Activated naive CD8-positive, alpha-beta T cell treated with anti-CD3 and anti-CD28 coated beads, Interleukin-2, amount 10 ng/mL, durations not matched to agents 7 days and 5 days (primary cell): ENCODE measurements around the gene TMEM106C. TPM values are rescaled to one million over a fixed set of nuclear protein-coding genes. Genes with fewer than 3 reads are reported as not detected.
A peak's percentile ranks its signal among the peaks of the same experiment; 100 is the strongest.

Experiments
- ATAC-seq: fragments of 150-1000 bp; cut with Tn5 transposase; one replicate; pipeline ENCODE4 v1.10.0; 2021; ENCODE audit warnings: low read depth, moderate library complexity
- POLR2A ChIA-PET: fragments of 350-600 bp; sonication (Branson Sonifier 250); formaldehyde crosslinking; loops from one replicate; lab custom pipeline; 2021; ENCODE audit warnings: antibody characterized with exemption; lab: Charles Lee
- DNase-seq: peaks from one replicate; pipeline ENCODE4 v3.0.0; 2021
- H3K27ac Mint-ChIP-seq: one replicate; pipeline ENCODE4 v1.8.0; 2022; ENCODE audit warnings: mild to moderate bottlenecking, mixed read lengths
- H3K27me3 Mint-ChIP-seq: one replicate; pipeline ENCODE4 v1.8.0; 2022; ENCODE audit warnings: mild to moderate bottlenecking, moderate library complexity, mixed read lengths
- H3K36me3 Mint-ChIP-seq: one replicate; pipeline ENCODE4 v1.8.0; 2021; ENCODE audit warnings: mild to moderate bottlenecking, mixed read lengths
- H3K4me1 Mint-ChIP-seq: one replicate; pipeline ENCODE4 v1.8.0; 2021; ENCODE audit warnings: mixed read lengths
- H3K4me3 Mint-ChIP-seq: one replicate; pipeline ENCODE4 v1.8.0; 2022; ENCODE audit warnings: mild to moderate bottlenecking, moderate library complexity, mixed read lengths
- H3K9me3 Mint-ChIP-seq: one replicate; pipeline ENCODE4 v1.8.0; 2021; ENCODE audit warnings: mixed read lengths
- total RNA-seq, 2 experiments: library from RNA; stranded (reverse); gene quantifications; one replicate each; pipeline ENCODE4 v1.2.3, GENCODE V29; 2021

TMEM106C gene
- total RNA-seq, 2 experiments from 2014 or later = 111 to 115 TPM

DNA sequence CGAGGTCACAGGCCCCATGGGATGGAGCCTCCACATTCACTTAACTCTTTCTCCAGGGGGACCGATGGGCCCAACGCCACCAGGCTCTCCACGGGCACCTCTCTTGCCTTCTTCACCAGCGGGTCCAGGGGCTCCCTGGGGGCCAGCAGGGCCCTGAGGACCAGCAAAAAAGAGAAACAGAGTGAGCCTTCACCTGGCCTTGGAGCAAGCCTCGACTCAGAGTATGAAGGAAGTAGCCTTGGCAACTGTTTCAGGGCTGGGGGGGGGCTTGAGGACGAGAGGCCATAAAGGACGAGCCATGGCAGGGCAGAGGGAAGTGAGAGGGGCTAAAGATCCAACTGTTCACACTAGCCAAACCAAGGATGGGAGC, 22.9 kb downstream of the TMEM106C start:
- Mint-ChIP-seq H3K27ac (no peak overlapping the region), H3K36me3 (no peaks in the 10 kb centered on the region), H3K4me1 (peaks cover 19% of the 10 kb centered on the region), H3K9me3 (no peaks in the 10 kb centered on the region), H3K4me3 (no peak overlapping the region), H3K27me3 (peaks cover 38% of the 10 kb centered on the region)
- POLR2A ChIA-PET = no interaction called here
- ATAC-seq (no peak), DNase-seq (no peak)

DNA sequence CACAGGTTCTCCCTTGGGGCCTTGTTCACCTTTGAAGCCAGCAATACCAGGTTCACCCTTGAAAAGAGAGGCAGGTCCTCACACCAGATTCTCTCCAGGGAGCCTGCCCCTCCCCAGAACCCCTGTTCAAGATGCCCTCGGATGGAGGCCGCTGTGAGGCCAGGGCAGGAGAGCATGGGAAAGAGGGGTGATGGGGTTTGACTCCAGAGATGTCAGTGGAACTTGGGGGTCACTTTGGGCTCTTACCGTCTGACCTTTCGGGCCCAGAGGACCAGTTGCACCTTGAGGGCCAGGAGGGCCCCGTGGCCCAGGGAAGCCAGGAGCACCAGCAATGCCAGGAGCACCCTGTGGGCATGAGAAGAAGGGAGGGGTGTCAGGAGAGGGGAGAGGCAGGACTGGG, 23.4 kb downstream of the TMEM106C start:
- no peak for DNase-seq
- Mint-ChIP-seq H3K27ac (peak overlapping the region; percentile 47), H3K36me3 (no peaks in the 10 kb centered on the region), H3K27me3 (peaks cover 42% of the 10 kb centered on the region), H3K9me3 (no peaks in the 10 kb centered on the region), H3K4me1 (peaks cover 21% of the 10 kb centered on the region), H3K4me3 (no peak overlapping the region)
- POLR2A ChIA-PET = no interaction called here
- no peak for ATAC-seq

DNA sequence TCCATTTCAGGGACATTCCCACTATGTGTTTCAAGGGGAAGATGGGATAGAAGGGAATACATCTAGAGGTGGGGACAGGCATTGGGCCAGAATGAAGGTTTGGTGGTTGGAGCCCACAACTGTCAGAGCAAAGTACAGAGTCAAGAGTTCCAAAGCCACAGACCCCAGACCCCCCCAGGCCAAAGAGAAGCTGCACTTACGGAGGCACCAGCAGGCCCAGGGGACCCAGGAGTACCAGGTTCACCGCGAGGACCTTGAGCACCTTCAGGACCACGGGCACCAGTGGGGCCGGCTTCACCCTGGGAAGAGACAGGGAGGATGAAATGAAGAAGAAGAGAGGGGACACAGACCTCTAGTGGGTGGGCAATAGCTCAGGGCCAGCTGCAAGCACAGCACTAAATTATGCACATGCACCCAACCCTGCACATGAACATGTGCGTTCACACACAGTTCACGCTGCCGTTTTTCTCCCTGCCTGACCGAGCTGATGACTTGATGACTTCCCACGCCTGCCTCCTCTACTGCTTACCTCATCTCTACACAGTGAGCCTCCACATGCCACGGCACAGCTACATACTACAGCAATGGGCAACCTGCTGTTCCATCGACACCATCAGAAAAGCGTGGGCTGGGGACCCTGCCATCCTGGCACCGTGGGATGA, 24.1 kb downstream of the TMEM106C start:
- DNase-seq = no peak
- POLR2A ChIA-PET = interaction anchor here (0.8 kb wide), 1 partner anchor 16 kb away, joined by 3 read pairs; no protein-coding TSS in a partner anchor
- Mint-ChIP-seq H3K4me3 (no peak overlapping the region), H3K4me1 (peaks cover 21% of the 10 kb centered on the region), H3K27ac (no peak overlapping the region), H3K9me3 (no peaks in the 10 kb centered on the region), H3K27me3 (peaks cover 49% of the 10 kb centered on the region), H3K36me3 (no peaks in the 10 kb centered on the region)
- no peak for ATAC-seq

DNA sequence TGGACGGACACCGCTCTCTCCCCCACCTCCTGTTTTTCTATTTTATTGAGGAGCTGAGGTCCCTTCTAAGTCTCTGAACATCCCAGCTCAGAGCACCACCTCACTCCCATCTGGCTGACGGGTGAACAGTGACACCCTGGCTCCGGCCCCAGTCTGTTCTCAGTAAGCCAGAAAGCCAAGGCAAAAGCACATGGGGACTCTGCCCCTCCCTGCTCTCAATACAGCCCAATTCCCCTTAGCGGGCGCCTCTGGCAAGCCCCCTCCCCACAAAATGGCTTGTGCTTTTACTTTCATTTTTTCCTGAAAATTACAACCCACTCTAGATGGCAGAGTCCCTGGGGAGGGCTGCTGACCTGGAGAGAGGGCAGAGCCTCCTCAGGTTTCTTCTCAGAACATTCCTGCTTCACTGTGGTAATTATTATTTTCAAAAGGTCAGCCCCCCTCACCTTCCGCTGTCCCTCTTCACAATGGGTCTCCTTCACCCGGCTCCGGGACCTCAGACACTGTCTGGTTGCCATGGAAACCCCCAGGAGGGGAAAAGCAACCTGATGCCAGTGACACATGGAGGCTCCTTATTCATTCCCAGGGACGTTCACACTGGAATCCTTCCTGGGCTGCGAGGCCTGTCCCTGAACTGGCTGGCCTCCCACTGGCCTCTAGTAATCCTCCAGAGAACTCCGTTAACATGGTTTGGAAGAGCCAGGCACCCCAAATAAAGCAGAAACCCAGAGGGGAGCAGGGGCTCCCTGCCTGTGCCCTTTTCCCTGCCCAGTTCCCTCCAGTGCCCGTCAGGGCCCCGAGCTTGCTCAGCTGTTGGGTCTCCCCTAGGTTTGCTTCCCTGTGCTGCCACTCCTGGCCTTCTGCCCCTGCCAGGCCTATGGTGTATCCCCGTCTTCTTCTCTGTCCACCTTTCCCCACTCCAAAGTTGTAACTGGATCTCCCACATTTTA, 25.0 kb downstream of the TMEM106C start:
- no peaks in the 10 kb centered on the region for H3K9me3 Mint-ChIP-seq
- peaks cover 21% of the 10 kb centered on the region for H3K4me1 Mint-ChIP-seq
- H3K27me3 Mint-ChIP-seq = peaks cover 55% of the 10 kb centered on the region
- H3K27ac Mint-ChIP-seq = peak overlapping the region; percentile 20
- no peaks in the 10 kb centered on the region for H3K36me3 Mint-ChIP-seq
- POLR2A ChIA-PET = no interaction called here
- DNase-seq = no peak
- no peak overlapping the region for H3K4me3 Mint-ChIP-seq
- no peak for ATAC-seq

DNA sequence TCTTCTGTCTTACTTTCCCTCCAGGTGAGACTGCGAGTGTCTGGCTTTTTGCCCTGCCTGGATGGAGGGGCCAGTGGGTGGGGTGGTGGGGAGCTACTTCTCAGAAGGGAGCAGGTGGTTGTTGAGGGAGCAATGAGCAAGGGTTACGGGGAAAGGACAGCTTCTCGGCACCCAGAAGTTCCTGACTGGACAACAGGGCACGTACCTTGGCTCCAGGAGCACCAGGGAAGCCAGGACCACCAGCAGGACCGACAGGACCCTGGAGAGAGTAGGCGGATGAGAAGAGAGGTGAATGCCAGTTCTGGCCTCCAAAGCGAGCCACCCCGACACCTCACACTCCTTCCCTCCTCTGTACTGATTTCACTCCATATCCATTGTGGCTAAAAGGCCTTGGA, 25.6 kb downstream of the TMEM106C start:
- H3K27ac Mint-ChIP-seq = peak overlapping the region; percentile 20
- POLR2A ChIA-PET = no interaction called here
- DNase-seq (no peak), ATAC-seq (no peak)
- no peak overlapping the region for H3K4me3 Mint-ChIP-seq
- no peaks in the 10 kb centered on the region for H3K36me3 Mint-ChIP-seq
- H3K27me3 Mint-ChIP-seq = peaks cover 61% of the 10 kb centered on the region
- H3K9me3 Mint-ChIP-seq = no peaks in the 10 kb centered on the region
- H3K4me1 Mint-ChIP-seq = peaks cover 21% of the 10 kb centered on the region

- no peaks in the 10 kb centered on the region for H3K36me3 Mint-ChIP-seq
- DNase-seq = no peak
- peak overlapping the region; percentile 60 for H3K4me3 Mint-ChIP-seq
- peak overlapping the region; percentile 81 for H3K27ac Mint-ChIP-seq
- POLR2A ChIA-PET = interaction anchor here (1.5 kb wide), 1 partner anchor 10 kb away, joined by 5 read pairs; no protein-coding TSS in a partner anchor
- peaks cover 62% of the 10 kb centered on the region for H3K27me3 Mint-ChIP-seq
- no peak for ATAC-seq
- no peaks in the 10 kb centered on the region for H3K9me3 Mint-ChIP-seq
- H3K4me1 Mint-ChIP-seq = peaks cover 21% of the 10 kb centered on the region
Measured at GRCh38 chr12:47989666-47990065, 26.3 kb downstream of the TMEM106C start.

DNA sequence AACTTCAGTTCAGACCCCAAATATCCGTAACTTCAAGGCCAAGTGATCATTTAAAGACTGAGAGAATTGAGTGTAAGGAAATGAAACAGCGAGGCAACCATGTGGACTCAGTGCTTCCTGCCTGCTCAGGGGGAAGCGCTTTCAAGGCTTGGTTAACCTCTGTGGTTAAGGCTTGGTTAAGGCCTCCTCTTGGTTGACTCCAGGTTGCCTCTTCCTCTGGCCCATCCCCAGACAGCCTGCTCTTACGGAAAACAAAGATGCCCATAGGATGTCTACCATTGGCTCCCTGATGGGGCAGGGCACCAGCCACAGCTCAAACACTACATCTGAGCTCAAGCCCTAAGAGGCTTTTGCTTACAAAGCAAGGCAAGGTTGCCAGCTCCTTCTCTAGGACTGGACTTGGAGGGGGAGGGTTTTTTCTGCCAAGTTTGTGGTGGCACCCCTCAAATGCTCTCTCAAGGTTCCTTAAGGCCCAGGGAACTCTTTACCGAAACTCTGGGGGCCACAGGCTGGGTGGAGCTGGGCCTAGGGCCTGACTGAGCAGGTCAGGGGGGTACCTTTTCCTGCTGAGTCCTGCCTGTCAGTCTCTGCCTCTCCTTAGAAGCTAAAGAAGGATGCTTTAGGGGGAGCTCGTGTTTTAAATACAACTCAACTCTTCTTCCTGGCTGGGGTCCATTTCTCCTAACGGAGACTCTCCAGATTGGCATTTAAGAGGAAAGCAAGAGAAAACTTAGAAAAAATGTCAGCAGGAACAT, 27.1 kb downstream of the TMEM106C start:
- Mint-ChIP-seq H3K4me3 (peak overlapping the region; percentile 60), H3K36me3 (no peaks in the 10 kb centered on the region)

GRCh38 chr12:47991106-47992061, 28.0 kb downstream of the TMEM106C start:
- Mint-ChIP-seq H3K4me3 (peak overlapping the region; percentile 60), H3K4me1 (peaks cover 21% of the 10 kb centered on the region), H3K27ac (peak overlapping the region; percentile 81), H3K9me3 (no peaks in the 10 kb centered on the region), H3K27me3 (peaks cover 75% of the 10 kb centered on the region), H3K36me3 (no peaks in the 10 kb centered on the region)
- DNase-seq = no peak
- no peak for ATAC-seq
- POLR2A ChIA-PET = interaction anchor here (0.9 to 1.5 kb wide), 3 partner anchors 12 to 115 kb away, joined by 3 to 5 read pairs (median 3); partner anchors contain the start of gene SENP1

More for the DNA sequence above, 27.1 kb downstream of the TMEM106C start:
- POLR2A ChIA-PET = interaction anchor here (0.9 to 1.5 kb wide), 2 partner anchors 11 to 65 kb away, joined by 3 to 5 read pairs; no protein-coding TSS in a partner anchor
- H3K9me3 Mint-ChIP-seq = no peaks in the 10 kb centered on the region
- ATAC-seq (peak; percentile 91), DNase-seq (peak; percentile 66)
- H3K27ac Mint-ChIP-seq = peak overlapping the region; percentile 81
- peaks cover 71% of the 10 kb centered on the region for H3K27me3 Mint-ChIP-seq
- peaks cover 21% of the 10 kb centered on the region for H3K4me1 Mint-ChIP-seq

- no peak overlapping the region for H3K27ac Mint-ChIP-seq
- peaks cover 21% of the 10 kb centered on the region for H3K4me1 Mint-ChIP-seq
- H3K4me3 Mint-ChIP-seq = no peak overlapping the region
- POLR2A ChIA-PET = no interaction called here
- no peak for ATAC-seq
- no peaks in the 10 kb centered on the region for H3K36me3 Mint-ChIP-seq
- no peak for DNase-seq
- H3K27me3 Mint-ChIP-seq = peaks cover 75% of the 10 kb centered on the region
- H3K9me3 Mint-ChIP-seq = no peaks in the 10 kb centered on the region
Measured at GRCh38 chr12:47992776-47993175, 29.4 kb downstream of the TMEM106C start.

- Mint-ChIP-seq H3K27me3 (peaks cover 75% of the 10 kb centered on the region), H3K36me3 (no peaks in the 10 kb centered on the region), H3K4me1 (peaks cover 23% of the 10 kb centered on the region), H3K4me3 (no peak overlapping the region), H3K27ac (no peak overlapping the region), H3K9me3 (no peaks in the 10 kb centered on the region)
- ATAC-seq = no peak
- DNase-seq = no peak
- POLR2A ChIA-PET = no interaction called here
Measured at GRCh38 chr12:47993491-47993890, 30.1 kb downstream of the TMEM106C start.

DNA sequence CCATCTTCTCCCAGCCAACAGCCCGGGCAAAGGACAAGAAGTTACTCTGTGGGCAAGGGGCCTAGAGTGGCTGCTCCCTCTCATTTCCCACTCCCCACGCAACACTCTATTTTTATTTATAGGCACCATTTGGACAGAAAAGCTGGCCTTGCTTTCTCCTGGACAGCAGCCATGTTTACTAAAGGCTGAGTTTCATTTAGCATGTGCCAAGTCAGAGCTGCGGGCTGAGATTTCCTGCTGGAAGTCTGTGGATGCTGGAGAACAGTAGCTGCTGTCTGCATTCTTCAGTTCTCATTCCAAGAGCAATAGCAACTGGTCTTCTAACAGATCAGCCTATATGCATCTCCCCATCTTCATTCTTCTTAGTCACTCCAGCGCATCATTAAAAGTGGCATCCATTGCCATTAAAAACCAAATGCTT, 32.6 kb downstream of the TMEM106C start:
- no peak for DNase-seq
- Mint-ChIP-seq H3K36me3 (no peaks in the 10 kb centered on the region), H3K27me3 (peaks cover 94% of the 10 kb centered on the region), H3K4me3 (no peak overlapping the region), H3K4me1 (peaks cover 7% of the 10 kb centered on the region), H3K9me3 (no peaks in the 10 kb centered on the region), H3K27ac (no peak overlapping the region)
- no peak for ATAC-seq
- POLR2A ChIA-PET = no interaction called here

DNA sequence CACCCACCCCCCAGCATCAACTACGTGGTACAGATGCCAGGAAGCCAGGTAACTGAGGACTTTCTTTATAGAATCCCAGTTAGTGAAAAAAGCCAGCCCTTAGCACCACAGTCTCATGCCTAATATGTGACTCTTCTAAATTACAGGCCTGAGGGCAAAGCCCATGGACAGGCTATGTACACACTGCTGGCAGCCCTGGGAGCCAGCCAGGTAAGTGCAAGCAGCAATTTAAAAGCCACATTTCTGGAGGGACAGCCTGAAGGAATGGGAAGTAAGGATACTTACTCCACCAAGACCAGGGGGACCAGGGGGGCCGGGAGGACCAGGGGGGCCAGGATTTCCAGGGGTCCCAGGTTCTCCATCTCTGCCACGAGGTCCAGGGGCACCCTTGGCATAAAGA, 33.9 kb downstream of the TMEM106C start:
- Mint-ChIP-seq H3K27me3 (peaks cover 96% of the 10 kb centered on the region), H3K4me3 (no peak overlapping the region), H3K36me3 (no peaks in the 10 kb centered on the region)

More for the DNA sequence above, 33.9 kb downstream of the TMEM106C start:
- H3K9me3 Mint-ChIP-seq = no peaks in the 10 kb centered on the region
- H3K27ac Mint-ChIP-seq = no peak overlapping the region
- POLR2A ChIA-PET = no interaction called here
- no peak for DNase-seq
- no peak for ATAC-seq
- peaks cover 16% of the 10 kb centered on the region for H3K4me1 Mint-ChIP-seq
